SW 1271 (cell line): Measurements from ENCODE around the gene RIMBP3C.
"Not testable (repeated sequence)": the region's sequence is repeated elsewhere in the genome, so short reads cannot be mapped to it uniquely, and the experiment has no call there.

Source experiments
- DNase-seq, 2 experiments: peaks; one replicate each; lab custom pipeline; 2025; lab: John Stamatoyannopoulos, UW

The RIMBP3C gene, protein sequence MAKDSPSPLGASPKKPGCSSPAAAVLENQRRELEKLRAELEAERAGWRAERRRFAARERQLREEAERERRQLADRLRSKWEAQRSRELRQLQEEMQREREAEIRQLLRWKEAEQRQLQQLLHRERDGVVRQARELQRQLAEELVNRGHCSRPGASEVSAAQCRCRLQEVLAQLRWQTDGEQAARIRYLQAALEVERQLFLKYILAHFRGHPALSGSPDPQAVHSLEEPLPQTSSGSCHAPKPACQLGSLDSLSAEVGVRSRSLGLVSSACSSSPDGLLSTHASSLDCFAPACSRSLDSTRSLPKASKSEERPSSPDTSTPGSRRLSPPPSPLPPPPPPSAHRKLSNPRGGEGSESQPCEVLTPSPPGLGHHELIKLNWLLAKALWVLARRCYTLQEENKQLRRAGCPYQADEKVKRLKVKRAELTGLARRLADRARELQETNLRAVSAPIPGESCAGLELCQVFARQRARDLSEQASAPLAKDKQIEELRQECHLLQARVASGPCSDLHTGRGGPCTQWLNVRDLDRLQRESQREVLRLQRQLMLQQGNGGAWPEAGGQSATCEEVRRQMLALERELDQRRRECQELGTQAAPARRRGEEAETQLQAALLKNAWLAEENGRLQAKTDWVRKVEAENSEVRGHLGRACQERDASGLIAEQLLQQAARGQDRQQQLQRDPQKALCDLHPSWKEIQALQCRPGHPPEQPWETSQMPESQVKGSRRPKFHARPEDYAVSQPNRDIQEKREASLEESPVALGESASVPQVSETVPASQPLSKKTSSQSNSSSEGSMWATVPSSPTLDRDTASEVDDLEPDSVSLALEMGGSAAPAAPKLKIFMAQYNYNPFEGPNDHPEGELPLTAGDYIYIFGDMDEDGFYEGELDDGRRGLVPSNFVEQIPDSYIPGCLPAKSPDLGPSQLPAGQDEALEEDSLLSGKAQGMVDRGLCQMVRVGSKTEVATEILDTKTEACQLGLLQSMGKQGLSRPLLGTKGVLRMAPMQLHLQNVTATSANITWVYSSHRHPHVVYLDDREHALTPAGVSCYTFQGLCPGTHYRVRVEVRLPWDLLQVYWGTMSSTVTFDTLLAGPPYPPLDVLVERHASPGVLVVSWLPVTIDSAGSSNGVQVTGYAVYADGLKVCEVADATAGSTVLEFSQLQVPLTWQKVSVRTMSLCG (N-terminal part only)

GRCh38 chr22:21551361-21551760, at the start of gene RIMBP3C:
Gene RIMBP3C (minus strand): TSS chr22:21551461. CDS start chr22:21550976, 485 bp downstream.
- not testable (repeated sequence) for DNase-seq

DNA sequence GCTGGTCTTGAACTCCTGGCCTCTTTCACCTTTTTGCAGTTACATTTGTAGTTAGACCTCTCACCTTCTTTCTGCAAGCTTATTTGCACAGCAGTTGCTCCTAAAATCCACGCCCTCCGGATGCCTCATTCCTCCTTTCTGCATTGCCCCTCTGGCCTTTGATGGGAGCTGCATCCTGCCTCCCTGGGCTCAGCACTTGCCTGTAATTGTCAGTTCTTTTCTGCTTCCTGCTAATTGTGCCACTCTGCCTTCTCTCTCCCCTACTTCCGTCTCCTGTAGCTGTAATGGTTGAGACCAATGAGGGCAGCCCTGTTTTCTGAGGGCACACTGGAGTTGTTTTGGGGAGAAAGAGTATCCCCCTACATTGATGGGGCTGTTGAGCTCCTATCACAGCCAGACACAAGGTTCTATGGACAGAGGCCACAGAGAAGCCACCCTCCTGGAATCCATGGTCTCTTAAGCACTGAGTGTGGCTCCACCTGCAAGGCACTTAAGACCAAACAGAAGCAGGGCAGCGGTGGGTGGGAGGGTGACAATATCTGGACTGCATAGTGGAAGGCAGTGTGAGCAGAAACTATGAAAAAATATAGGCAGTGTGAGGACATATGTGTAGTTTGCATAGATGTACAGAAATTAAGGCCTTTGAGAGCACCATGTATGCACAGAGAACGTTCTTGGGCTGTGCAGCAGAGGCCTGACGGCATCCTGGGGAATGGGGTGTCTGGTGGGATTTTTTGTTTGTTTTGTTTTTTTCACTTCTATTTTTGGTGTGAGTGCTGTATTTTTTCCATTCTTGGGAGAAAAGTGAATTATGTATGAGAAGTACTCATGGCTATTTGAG, 48.0 kb upstream of the RIMBP3C start:
- no peak for DNase-seq

- no peak for DNase-seq
Measured at GRCh38 chr22:21598302-21598701, 47.0 kb upstream of the RIMBP3C start.

GRCh38 chr22:21596356-21597135, 45.3 kb upstream of the RIMBP3C start:
- not testable (repeated sequence) for DNase-seq

- no peak for DNase-seq
Measured at GRCh38 chr22:21594865-21595452, 43.7 kb upstream of the RIMBP3C start.

DNA sequence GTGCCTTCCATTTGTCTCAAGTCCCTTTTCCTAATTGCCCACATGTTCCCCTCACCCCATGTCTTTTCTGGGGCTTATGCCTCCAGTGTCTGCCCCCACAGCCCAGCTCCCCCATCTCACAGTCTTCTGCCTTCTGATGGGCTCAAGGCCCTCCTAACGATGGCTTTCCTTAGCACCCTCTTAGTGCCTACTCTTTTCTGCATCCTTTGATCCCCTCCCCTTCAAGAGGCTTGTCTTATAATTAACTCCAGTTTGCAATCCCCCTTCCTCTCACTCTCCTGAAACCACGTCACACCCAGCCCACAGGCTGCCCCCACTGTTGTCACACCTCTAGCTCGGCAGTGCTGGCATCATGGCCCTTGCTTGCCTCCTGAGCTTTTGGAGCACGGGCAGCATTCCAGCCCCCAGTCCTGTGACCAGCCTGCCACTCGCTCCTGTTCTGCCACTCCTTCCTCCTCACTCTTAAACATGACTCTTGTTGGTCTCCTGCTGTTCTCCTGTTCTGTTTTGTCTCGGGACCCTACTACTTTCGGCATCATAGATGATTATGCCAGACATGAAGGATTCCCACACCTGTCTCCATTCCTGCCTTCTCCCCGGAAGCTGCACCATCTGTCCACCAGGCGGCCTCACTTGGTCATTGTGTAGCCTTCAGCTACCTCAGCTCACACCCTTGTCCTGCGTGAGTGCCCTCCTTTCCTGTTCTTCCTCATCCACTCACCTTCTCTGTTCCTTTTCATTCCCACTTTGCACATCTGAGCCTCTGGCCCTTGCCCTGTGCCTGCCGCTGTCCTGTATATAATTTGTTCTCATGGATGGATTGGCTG, 42.4 kb upstream of the RIMBP3C start:
- no peak for DNase-seq

- DNase-seq = no peak
Measured at GRCh38 chr22:21592422-21592821, 41.2 kb upstream of the RIMBP3C start.

DNA sequence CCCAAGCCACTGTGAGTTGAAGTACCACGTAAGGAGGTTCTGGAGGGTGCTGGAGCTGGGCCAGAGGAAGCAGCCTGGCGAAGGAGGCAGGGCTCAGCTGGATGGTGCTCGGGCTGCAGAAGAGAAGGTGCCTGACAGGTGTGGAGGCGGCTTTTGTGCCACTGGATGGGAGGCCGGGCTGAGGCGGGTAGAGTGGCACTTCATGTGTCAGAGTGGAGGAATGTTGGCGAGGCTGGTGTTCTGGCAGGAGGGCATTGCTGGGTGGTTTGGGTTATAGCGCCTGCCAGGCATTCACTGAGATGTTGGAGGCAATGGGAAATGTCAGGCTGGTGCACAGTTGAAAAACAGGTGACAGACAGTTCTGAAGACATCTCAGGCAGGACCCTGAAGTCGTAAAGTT, 40.4 kb upstream of the RIMBP3C start:
- no peak for DNase-seq

- DNase-seq = no peak
Measured at GRCh38 chr22:21590809-21591641, 39.8 kb upstream of the RIMBP3C start.

DNA sequence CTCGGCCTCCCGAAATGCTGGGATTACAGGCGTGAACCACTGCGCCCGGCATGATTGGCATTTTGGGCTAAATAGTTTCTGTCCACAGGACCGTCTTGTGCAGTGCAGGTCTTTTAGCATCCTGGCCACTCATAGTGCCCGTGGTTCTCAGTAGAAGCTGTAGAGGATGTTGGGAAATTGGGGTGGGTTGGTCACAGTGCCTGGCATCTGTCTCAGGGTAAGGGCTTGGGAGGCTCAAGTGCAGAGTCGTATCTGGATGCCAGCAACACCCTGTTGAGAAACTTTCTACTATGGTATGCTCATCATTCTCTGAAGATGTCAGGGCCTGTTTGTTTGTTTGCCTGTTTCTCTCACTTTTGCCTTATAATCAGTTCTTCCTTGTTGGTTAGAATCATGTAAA, 38.1 kb upstream of the RIMBP3C start:
- DNase-seq = no peak

GRCh38 chr22:21587803-21588611, 36.7 kb upstream of the RIMBP3C start:
- no peak for DNase-seq

GRCh38 chr22:21585389-21585788, 34.1 kb upstream of the RIMBP3C start:
- no peak for DNase-seq

GRCh38 chr22:21582801-21583740, 31.8 kb upstream of the RIMBP3C start:
- no peak for DNase-seq

DNA sequence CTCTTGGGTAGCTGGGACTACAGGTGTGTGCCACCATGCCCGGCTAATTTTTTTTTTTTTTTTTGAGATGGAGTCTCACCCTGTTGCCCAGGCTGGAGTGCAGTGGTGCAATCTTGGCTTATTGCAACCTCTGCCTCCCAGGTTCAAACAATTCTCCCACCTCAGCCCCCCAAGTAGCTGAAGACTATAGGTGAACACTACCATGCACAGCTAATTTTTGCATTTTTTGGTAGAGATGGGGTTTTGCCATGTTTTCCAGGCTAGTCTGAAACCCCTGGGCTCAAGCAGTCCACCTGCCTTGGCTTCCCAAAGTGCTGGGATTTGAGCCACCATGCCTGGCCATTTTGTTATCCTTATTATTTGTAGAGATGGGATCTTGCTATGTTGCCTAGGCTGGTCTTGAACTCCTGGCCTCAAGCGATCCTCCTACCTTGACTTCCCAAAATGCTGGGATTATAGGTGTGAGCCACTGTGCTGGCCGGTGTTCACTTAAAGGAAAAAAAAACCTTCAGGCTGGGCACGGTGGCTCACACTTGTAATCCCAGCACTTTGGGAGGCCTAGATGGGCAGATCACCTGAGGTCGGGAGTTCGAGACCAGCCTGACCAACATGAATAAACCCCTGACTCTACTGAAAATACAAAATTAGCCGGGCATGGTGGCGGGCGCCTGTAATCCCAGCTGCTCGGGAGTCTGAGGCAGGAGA, 29.9 kb upstream of the RIMBP3C start:
- DNase-seq = not testable (repeated sequence)

DNA sequence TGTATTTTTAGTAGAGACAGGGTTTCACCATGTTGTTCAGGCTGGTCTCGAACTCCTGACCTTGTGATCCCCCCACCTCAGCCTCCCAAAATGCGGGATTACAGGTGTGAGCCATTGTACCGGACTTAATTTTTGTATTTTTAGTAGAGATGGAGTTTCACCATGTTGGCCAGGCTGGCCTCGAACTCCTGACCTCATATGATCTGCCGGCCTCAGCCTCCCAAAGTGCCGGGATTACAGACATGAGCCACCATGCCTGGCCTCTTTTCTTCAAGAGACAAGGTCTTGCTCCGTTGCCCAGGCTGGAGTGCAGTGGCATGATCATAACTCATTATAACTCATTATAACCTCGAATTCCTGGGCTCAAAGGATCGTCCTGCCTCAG, 29.4 kb upstream of the RIMBP3C start:
- not testable (repeated sequence) for DNase-seq

DNA sequence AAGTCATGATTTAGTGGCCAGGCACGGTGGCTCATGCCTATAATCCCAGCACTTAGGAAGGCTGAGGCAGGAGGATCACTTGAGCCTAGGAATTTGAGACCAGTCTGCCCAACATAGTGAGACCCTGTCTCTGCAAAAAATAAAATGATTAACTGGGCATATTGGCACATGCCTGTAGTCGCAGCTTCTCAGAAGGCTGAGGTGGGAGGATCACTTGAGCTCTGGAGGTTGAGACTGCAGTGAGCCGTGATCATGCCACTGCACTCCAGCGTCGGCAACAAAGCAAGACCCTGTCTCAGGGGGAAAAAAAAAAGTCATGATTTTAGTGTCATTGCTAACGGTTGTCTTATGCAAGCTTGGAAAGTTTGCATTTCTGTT, 28.2 kb upstream of the RIMBP3C start:
- no peak for DNase-seq
